Stimulated activated CD4-positive, alpha-beta T cell treated with anti-CD3 and anti-CD28 coated beads, TNF-alpha, amount 100 ng/mL, for 24 hours (primary cell): ENCODE results near the gene GRID1.

Experiments used
- DNase-seq, 3 experiments: peaks; one replicate each; pipeline ENCODE4 v3.0.0-alpha.2; 2020; ENCODE audit warnings: low read depth in 3 of 3

GRID1 gene

GRCh38 chr10:85601526-85601925, 765.1 kb downstream of the GRID1 start:
- DNase-seq: no peak

GRCh38 chr10:85600744-85601081, 765.9 kb downstream of the GRID1 start:
- DNase-seq: no peak

- no peak for DNase-seq
These were observed 766.4 kb downstream of the GRID1 start for GRCh38 chr10:85600026-85600743.

- DNase-seq: no peak
These were observed 767.5 kb downstream of the GRID1 start for GRCh38 chr10:85599081-85599480.

GRCh38 chr10:85598646-85599045, 767.9 kb downstream of the GRID1 start:
- DNase-seq: no peak

GRCh38 chr10:85597006-85597405, 769.6 kb downstream of the GRID1 start:
- DNase-seq: no peak

GRCh38 chr10:85596389-85596788, 770.2 kb downstream of the GRID1 start:
- no peak for DNase-seq

- no peak for DNase-seq
These were observed 772.4 kb downstream of the GRID1 start for GRCh38 chr10:85594239-85594638.

- no peak for DNase-seq
These were observed 773.3 kb downstream of the GRID1 start for GRCh38 chr10:85593226-85593772.

GRCh38 chr10:85581371-85581770, 785.2 kb downstream of the GRID1 start:
- no peak for DNase-seq

GRCh38 chr10:85580585-85580984, 786.0 kb downstream of the GRID1 start:
- no peak for DNase-seq

GRCh38 chr10:85578860-85579259, 787.7 kb downstream of the GRID1 start:
- DNase-seq: no peak

GRCh38 chr10:85575441-85575840, 791.2 kb downstream of the GRID1 start:
- no peak for DNase-seq

- DNase-seq: no peak
These were observed 795.7 kb downstream of the GRID1 start for GRCh38 chr10:85570871-85571270.

GRCh38 chr10:85565381-85565780, 801.2 kb downstream of the GRID1 start:
- no peak for DNase-seq

GRCh38 chr10:85558533-85558932, 808.1 kb downstream of the GRID1 start:
- DNase-seq: no peak

GRCh38 chr10:85557706-85558105, 808.9 kb downstream of the GRID1 start:
- DNase-seq: no peak

GRCh38 chr10:85557077-85557476, 809.5 kb downstream of the GRID1 start:
- DNase-seq: no peak
